Measurements from ENCODE around the gene CARD11.

- TF ChIP-seq CTCF (conservative IDR thresholded peaks at IDR 0.05 in 1 of 2, IDR thresholded peaks at IDR 0.05 in 1 of 2; ENCODE audit: extremely low read depth in 1 of 2, insufficient read depth in 1 of 2, low read depth in 1 of 2, low read length in 2 of 2) (no peak), EZH2 (IDR thresholded peaks at IDR 0.05; ENCODE audit: borderline replicate concordance, low read length) (no peak)
These were observed 164.3 kb downstream of the CARD11 start for GRCh38 chr7:2879354-2879753.
